CD4-positive, alpha-beta T cell treated with Interleukin-10 for 1 hour (primary cell): ENCODE data around the gene C1QTNF3.

Experiments
- DNase-seq: peaks from one replicate; pipeline ENCODE4 v3.0.0-alpha.2; 2020

Gene C1QTNF3

DNA sequence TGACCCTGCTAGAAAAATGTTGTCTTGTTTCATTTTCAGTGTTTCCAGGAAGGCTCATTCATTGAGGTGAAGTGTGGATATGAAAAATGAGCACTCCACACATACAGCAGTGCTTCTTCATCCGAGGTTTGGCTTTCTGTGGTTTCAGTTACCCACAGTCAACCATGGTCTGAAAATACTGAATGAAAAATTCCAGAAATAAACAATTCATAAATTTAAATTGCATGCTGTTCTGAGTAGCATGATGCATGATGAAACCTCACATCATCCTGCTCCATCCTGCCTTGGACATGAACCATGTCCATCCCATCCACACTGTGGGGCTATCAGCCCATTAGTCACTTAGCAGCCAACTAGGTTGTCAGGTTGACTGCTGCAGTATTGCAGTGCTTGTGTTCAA is 48.2 kb downstream of the C1QTNF3 start:
- DNase-seq: no peak

DNA sequence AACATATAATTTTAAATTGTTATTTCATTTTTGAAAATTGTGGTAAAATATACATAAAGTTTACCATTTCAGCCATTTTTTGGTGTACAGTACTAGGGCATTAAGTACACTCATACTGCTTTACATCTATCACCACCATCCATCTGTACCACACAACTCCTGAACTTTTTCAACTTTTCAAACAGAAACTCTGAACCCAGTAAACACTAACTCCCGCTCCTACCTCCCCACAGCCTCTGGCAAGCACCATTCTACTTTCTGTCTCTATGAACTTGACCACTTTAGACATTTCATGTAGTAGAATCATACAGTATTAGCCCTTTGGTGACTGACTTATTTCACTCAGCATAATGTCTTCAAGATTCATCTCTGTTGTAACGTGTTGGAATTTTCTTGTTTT is 50.1 kb downstream of the C1QTNF3 start:
- DNase-seq: no peak

DNA sequence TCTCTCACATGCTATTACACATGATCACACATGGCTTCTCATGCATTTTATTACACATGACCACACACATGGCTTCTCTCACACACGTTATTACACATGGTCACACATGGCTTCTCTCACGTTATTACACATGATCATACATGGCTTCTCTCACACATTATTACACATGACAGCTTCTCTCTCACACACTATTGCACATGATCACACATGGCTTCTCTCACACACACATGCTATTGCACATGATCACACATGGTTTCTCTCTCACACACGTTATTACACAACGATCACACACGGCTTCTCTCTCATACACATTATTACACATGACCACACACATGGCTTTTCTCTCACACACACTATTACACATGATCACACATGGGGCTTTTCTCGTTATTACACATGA is 57.6 kb downstream of the C1QTNF3 start:
- DNase-seq: no peak

DNA sequence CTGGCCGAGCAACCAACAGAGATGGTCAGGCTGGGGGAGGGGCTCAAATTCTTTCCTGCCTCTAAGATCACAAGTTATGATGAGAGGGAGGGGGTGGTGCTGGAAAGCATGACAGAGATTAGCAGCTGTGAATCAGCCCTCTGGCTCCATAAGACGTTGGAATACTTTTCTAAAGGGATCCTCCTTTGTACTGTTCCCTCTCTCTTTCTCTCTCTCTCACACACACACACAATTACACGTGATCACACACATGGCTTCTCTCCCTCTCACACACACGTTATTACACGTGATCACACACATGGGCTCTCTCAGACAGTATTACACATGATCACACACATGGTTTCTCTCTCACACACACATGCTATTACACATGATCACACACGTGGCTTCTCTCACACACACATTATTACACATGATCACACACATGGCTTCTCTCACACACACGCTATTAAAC is 58.3 kb downstream of the C1QTNF3 start, which contains the start of gene SLC45A2:
Gene SLC45A2, minus strand, starts transcription at position 23 of the 454 bp plus-strand sequence. CDS start 110 bp downstream, outside the sequence.
- no peak for DNase-seq

DNA sequence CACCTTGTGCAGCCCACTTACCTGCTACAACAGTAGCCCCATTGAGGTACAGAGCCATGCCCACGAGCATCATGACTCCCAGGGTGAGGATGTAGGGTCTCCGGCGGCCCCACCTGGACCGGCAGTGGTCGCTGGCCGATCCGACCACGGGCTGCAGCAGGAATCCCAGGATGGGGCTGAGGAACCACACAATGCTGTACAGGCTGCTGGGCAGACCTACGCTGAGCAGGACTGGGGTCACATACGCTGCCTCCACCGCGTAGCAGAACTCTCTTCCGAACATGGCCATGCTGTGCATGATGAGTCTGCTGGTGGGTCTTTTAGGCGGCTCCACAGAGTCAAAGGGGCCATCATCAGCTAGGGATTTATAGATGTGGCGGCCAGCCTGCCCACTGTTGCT is 58.8 kb downstream of the C1QTNF3 start:
- no peak for DNase-seq

DNA sequence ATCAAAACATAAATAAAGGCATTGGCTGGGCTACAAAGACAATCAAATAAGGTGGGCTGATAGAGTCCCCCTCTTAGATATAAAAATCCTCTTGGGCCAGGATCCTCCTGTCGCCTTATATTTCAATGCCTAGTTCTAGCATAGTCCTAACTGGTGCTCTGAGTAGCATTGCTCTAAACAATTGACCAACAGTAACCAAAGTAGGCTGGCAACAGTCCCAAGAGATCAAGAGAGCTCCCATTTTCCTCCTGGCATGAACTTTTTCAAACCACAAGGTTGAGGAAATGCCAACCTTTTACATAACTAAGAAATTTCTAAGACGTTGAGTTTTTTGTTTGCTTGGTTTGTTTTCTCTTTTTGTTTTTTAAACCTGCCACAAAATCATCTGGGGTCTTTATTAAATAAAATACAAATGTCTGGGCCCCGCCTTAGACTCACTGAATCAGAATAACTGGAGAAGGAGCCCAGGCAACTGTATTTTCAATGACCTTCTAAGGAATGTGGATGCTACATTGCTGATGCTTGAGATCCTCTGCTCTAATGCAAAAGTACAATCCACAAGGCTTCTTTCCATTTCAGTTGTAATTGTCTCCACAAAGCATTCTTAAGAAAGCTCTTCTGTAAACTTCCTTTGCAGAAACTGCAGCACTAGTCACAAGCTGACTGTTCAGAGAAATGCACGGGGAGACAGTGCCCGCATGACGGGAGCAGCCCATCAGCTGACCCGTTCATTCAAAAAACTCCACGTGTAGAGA is 61.4 kb downstream of the C1QTNF3 start:
- no peak for DNase-seq

DNA sequence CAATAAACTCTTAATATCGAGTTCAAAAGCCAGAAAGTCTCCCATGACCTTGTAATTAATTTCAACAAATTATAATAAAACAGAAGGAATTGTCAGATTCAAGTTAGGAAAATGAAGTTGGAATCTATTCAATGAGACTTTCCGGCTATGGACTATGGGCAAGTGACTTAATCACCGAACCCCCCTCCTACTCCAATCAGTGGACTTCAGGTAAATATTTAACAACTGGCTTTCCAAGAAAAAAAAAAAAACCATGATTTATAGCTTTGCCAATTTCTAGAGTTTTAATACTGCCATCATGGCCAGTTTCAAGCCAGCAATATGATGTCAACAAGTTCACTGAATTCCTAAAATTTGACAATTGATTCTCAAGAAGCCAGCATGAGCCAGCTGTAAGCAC is 63.0 kb downstream of the C1QTNF3 start:
- no peak for DNase-seq

- no peak for DNase-seq
These were observed 64.7 kb downstream of the C1QTNF3 start for GRCh38 chr5:33978306-33978705.

- no peak for DNase-seq
These were observed 66.7 kb downstream of the C1QTNF3 start for GRCh38 chr5:33976307-33976706.

GRCh38 chr5:33975852-33976251 is 67.2 kb downstream of the C1QTNF3 start:
- no peak for DNase-seq

DNA sequence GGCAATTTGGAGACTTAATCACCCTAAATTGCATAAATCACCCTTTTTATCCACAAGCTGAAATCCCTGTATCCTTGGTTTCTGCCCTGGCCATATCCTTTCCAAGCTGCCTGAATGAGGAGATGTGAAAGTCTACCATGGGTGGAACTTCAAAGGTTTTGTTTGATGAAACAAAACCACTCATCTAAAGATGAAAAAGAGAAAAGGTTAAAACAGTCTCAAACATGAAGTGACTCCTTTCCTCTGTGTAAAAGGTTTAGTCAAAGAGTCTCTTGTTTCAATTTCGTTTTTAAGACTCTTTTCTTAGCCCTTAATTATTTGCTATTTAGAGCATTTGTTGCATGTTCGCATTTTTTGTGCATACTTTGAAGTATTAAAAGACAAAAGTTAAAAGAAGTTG is 69.7 kb downstream of the C1QTNF3 start:
- DNase-seq: no peak

DNA sequence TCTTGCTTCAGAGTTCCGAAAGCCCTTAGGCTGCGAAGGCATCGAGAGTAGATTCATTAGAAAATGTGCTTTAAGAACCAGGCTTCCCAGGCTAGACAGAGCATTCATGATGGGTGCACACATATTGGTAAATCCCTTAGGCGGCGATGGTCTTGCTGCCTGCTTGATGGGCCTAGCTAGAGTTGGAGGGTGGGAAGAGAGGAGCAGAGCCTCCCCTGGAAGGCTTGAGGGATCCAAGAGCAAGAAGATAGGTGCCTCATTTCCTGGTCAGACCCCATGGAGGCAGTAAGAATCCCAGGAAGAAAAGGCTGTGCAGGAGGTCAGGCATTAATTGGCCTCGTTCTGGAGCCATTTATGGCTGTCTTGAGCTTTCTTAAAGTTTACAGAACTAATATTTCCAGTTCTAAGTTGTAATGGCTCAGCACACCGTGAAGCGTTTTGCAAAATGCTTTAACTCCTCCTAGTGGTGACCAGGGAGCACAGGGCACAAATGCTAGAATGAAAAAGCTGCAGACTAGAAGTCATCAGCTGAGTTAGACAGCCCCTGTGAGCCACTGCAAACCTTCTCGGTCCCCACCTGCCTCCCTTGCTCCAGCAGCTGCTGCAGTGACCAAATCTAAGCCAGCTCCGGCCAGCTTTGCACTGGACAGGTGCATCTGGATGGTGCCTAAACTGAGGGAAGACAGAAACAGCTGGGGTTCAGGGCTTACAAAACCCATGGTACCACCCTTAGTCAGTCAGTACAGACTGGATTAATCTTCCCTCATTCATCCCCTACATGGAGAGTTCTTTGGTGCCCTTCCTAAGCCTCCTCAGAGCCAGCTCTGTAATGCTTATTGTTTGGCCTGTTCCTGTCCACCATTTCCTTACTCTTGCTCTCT is 73.2 kb downstream of the C1QTNF3 start:
- DNase-seq: peak; percentile 23

DNA sequence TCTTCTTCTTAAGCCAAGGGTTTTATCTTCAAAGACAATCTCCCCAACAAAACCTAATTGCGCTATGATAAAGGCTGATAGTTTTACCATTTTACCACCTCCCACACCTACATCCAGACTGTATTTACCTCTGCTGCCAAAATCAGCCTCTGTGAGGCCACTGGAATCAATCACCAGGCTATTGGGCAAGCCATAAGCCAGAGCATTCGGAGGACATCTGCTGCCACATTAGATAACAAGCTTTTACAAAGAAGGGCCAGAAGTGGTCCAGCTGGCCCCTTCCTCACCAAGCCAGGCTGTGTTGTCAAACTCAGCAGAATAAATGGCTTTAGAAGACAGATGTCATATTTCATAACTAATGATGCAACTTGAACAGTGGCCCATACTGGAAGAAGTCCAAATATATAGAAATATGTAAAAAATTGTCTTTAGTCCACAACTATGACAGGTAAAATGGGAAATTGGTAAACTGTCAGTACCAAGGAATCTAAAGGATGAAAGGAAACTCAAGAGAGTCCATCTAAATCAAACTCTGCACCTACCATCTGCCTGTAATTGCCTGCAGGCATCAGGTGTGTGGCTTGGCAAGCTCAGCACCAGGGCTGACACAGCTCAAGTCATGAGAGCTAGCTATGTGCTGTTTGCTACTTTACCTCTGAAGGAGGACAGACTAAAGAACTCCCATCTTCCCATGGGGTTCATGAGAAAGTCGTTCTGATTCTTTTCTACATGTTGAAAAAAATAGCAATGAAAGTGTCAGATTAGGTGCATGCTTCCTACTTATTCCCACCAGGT is 74.6 kb downstream of the C1QTNF3 start:
- no peak for DNase-seq
